Measurements from ENCODE around the gene FDX2. TPM values are rescaled to one million over a fixed set of nuclear protein-coding genes. Genes with fewer than 3 reads are reported as not detected.

FDX2 gene
- polyA plus RNA-seq, 1 donor from 2014 or later: 82.7 TPM

GRCh38 chr19:10284960-10285278 lies 30.9 kb downstream of the FDX2 start:
- Histone ChIP-seq H2AFZ (ENCODE audit: low read depth, low read length) (no peak overlapping the region), H3K4me3 (ENCODE audit: low read length) (no peak overlapping the region), H3K36me3 (ENCODE audit: insufficient read depth, low read length) (no peaks in the 10 kb centered on the region), H3K9ac (ENCODE audit: low read length) (no peak overlapping the region), H3K27me3 (ENCODE audit: insufficient read depth, low read depth, low read length) (peaks cover 48% of the 10 kb centered on the region), H4K20me1 (ENCODE audit: insufficient read depth) (no peaks in the 10 kb centered on the region), H3F3A (ENCODE audit: insufficient read depth, low read length, poor library complexity, severe bottlenecking) (no peaks in the 10 kb centered on the region), H3K79me2 (replicated peaks; ENCODE audit: insufficient read depth, low read length) (no peaks in the 10 kb centered on the region), H3K4me2 (ENCODE audit: low read length) (no peak overlapping the region), H3K9me3 (ENCODE audit: low read length) (no peaks in the 10 kb centered on the region), H3K9me2 (ENCODE audit: insufficient read depth, low read length) (no peaks in the 10 kb centered on the region), H3K27ac (ENCODE audit: low read length) (no peak overlapping the region)
- TF ChIP-seq REST (IDR thresholded peaks at IDR 0.05; ENCODE audit: borderline replicate concordance): no peak
- TF ChIP-seq EZH2 (IDR thresholded peaks at IDR 0.05; ENCODE audit: borderline replicate concordance, insufficient read depth, low read length, poor library complexity, severe bottlenecking): no peak
- TF ChIP-seq POLR2AphosphoS5 (IDR thresholded peaks at IDR 0.05): no peak
- TF ChIP-seq CTCF (IDR thresholded peaks at IDR 0.05; ENCODE audit: poor library complexity, severe bottlenecking): no peak
- no peak for TF ChIP-seq MXI1 (conservative IDR thresholded peaks at IDR 0.05; ENCODE audit: poor library complexity, severe bottlenecking)
- TF ChIP-seq SMC3 (conservative IDR thresholded peaks at IDR 0.05; ENCODE audit: poor library complexity): no peak
- no peak for TF ChIP-seq EP300 (conservative IDR thresholded peaks at IDR 0.05; ENCODE audit: poor library complexity, severe bottlenecking)
- TF ChIP-seq TAF1 (IDR thresholded peaks at IDR 0.05; ENCODE audit: low read depth): no peak
- no peak for TF ChIP-seq RAD21 (conservative IDR thresholded peaks at IDR 0.05)

- Histone ChIP-seq H2AFZ (ENCODE audit: low read depth, low read length) (no peak overlapping the region), H3K27ac (ENCODE audit: low read length) (no peak overlapping the region), H3K4me2 (ENCODE audit: low read length) (no peak overlapping the region), H4K20me1 (ENCODE audit: insufficient read depth) (no peaks in the 10 kb centered on the region), H3K4me3 (ENCODE audit: low read length) (no peak overlapping the region), H3K9ac (ENCODE audit: low read length) (no peak overlapping the region), H3K36me3 (ENCODE audit: insufficient read depth, low read length) (no peaks in the 10 kb centered on the region), H3K79me2 (replicated peaks; ENCODE audit: insufficient read depth, low read length) (no peaks in the 10 kb centered on the region), H3F3A (ENCODE audit: insufficient read depth, low read length, poor library complexity, severe bottlenecking) (no peaks in the 10 kb centered on the region), H3K9me2 (ENCODE audit: insufficient read depth, low read length) (no peaks in the 10 kb centered on the region), H3K27me3 (ENCODE audit: insufficient read depth, low read depth, low read length) (peaks cover 42% of the 10 kb centered on the region), H3K9me3 (ENCODE audit: low read length) (no peaks in the 10 kb centered on the region)
- TF ChIP-seq EP300 (conservative IDR thresholded peaks at IDR 0.05; ENCODE audit: poor library complexity, severe bottlenecking): no peak
- TF ChIP-seq POLR2AphosphoS5 (IDR thresholded peaks at IDR 0.05): no peak
- no peak for TF ChIP-seq CTCF (IDR thresholded peaks at IDR 0.05; ENCODE audit: poor library complexity, severe bottlenecking)
- no peak for TF ChIP-seq SMC3 (conservative IDR thresholded peaks at IDR 0.05; ENCODE audit: poor library complexity)
- TF ChIP-seq REST (IDR thresholded peaks at IDR 0.05; ENCODE audit: borderline replicate concordance): no peak
- no peak for TF ChIP-seq RAD21 (conservative IDR thresholded peaks at IDR 0.05)
- no peak for TF ChIP-seq TAF1 (IDR thresholded peaks at IDR 0.05; ENCODE audit: low read depth)
- TF ChIP-seq MXI1 (conservative IDR thresholded peaks at IDR 0.05; ENCODE audit: poor library complexity, severe bottlenecking): no peak
- TF ChIP-seq EZH2 (IDR thresholded peaks at IDR 0.05; ENCODE audit: borderline replicate concordance, insufficient read depth, low read length, poor library complexity, severe bottlenecking): no peak
Observed at GRCh38 chr19:10284065-10284959, 31.5 kb downstream of the FDX2 start.

Measured in neural cell (in vitro differentiated cells).